ENCODE measurements around the gene PPP4R3B. TPM values are rescaled to one million over a fixed set of nuclear protein-coding genes. Genes with fewer than 3 reads are reported as not detected.
"Not testable (repeated sequence)": the region's sequence is repeated elsewhere in the genome, so short reads cannot be mapped to it uniquely, and the experiment has no call there.

The PPP4R3B gene
- total and polyA plus RNA-seq, 2 of the 13 experiments (the other 11 are each of a cell fraction or from before 2014, with no cell fraction given) = 24.2 to 53.0 TPM

- POLR2A ChIA-PET; H3K9me3 ChIP-seq (ENCODE audit: low read length); H3K79me2 ChIP-seq (ENCODE audit: insufficient read depth, low read length); DNase-seq (ENCODE audit: low spot score); CTCF ChIA-PET (ENCODE audit: low intra/inter-chr PET ratio, low total read pairs); intact Hi-C loops (cut with micrococcal nuclease; ENCODE audit: unreplicated experiment); H3K4me1 ChIP-seq (ENCODE audit: insufficient read depth, low read length); H3K27ac ChIP-seq (ENCODE audit: extremely low read length, insufficient read depth, low read length); in situ Hi-C loops (cut with HindIII; ENCODE audit: extremely low pct_ligation_motif_present, low pct_unique_long_range_greater_than_20kb); H3K4me3 ChIP-seq (replicated peaks in 1 of 3; ENCODE audit: insufficient read depth in 1 of 3, low read depth in 2 of 3, low read length in 3 of 3); H4K20me1 ChIP-seq (ENCODE audit: insufficient read depth, low read length); ATAC-seq; BruUV-seq (replicated peaks); H3K4me2 ChIP-seq (ENCODE audit: low read depth, low read length); H3K9ac ChIP-seq (ENCODE audit: insufficient read depth, low read depth, low read length); FAIRE-seq; H3K27me3 ChIP-seq (ENCODE audit: control insufficient read depth in 1 of 2, insufficient read depth in 2 of 2, low read length in 2 of 2); H2AFZ ChIP-seq (ENCODE audit: low read length): not testable (repeated sequence)
- 97% methylated on average over 8 of the region's 8 CpGs for WGBS (ENCODE audit: low lambda C conversion rate)
- peak; percentile 6; the same call in 1 of the 2 replicates for TF ChIP-seq CEBPB (IDR thresholded peaks at IDR 0.05; ENCODE audit: borderline replicate concordance, low read depth, low read length)
- peaks cover 7 to 42% of the 10 kb centered on the region in 2 experiments; a peak in 4 of 5 replicates for H3K36me3 ChIP-seq (replicated peaks in 1 of 2; ENCODE audit: control insufficient read depth in 1 of 2, insufficient read depth in 2 of 2, low read length in 2 of 2)
These were observed 69.7 kb downstream of the PPP4R3B start for GRCh38 chr2:55547679-55548078.

- Histone ChIP-seq H3K27me3 (ENCODE audit: control insufficient read depth in 1 of 2, insufficient read depth in 2 of 2, low read length in 2 of 2) (no peaks in the 10 kb centered on the region), H4K20me1 (ENCODE audit: insufficient read depth, low read length) (no peaks in the 10 kb centered on the region), H3K36me3 (replicated peaks in 1 of 2; ENCODE audit: control insufficient read depth in 1 of 2, insufficient read depth in 2 of 2, low read length in 2 of 2) (peaks cover 7 to 38% of the 10 kb centered on the region in 2 experiments; a peak in 4 of 5 replicates), H3K79me2 (ENCODE audit: insufficient read depth, low read length) (no peaks in the 10 kb centered on the region), H3K4me2 (ENCODE audit: low read depth, low read length) (no peak overlapping the region), H3K27ac (ENCODE audit: extremely low read length, insufficient read depth, low read length) (no peak overlapping the region), H2AFZ (ENCODE audit: low read length) (no peak overlapping the region), H3K4me3 (replicated peaks in 1 of 3; ENCODE audit: insufficient read depth in 1 of 3, low read depth in 2 of 3, low read length in 3 of 3) (no peak overlapping the region), H3K9ac (ENCODE audit: insufficient read depth, low read depth, low read length) (no peak overlapping the region), H3K4me1 (ENCODE audit: insufficient read depth, low read length) (no peaks in the 10 kb centered on the region), H3K9me3 (ENCODE audit: low read length) (no peaks in the 10 kb centered on the region)
- ATAC-seq (no peak), FAIRE-seq (no peak), DNase-seq (ENCODE audit: low spot score) (no peak)
- intact Hi-C loops (cut with micrococcal nuclease; ENCODE audit: unreplicated experiment) (no loop called here), in situ Hi-C loops (cut with HindIII; ENCODE audit: extremely low pct_ligation_motif_present, low pct_unique_long_range_greater_than_20kb) (no loop called here)
- TF ChIP-seq REPIN1 (CRISPR knock-in tag; IDR thresholded peaks at IDR 0.05; ENCODE audit: borderline replicate concordance, low read depth) (no peak), HOXD1 (CRISPR knock-in tag; IDR thresholded peaks at IDR 0.05) (no peak), RFX3 (CRISPR knock-in tag; IDR thresholded peaks at IDR 0.05) (no peak), PPARG (CRISPR knock-in tag; conservative IDR thresholded peaks at IDR 0.05) (no peak), NRL (CRISPR knock-in tag; IDR thresholded peaks at IDR 0.05; ENCODE audit: borderline replicate concordance) (no peak), ZNF790 (CRISPR knock-in tag; IDR thresholded peaks at IDR 0.05; ENCODE audit: borderline replicate concordance) (no peak), MAFF (IDR thresholded peaks at IDR 0.05; ENCODE audit: low read depth, low read length) (no peak), GMEB1 (CRISPR knock-in tag; IDR thresholded peaks at IDR 0.05; ENCODE audit: borderline replicate concordance) (no peak), NCOA1 (CRISPR knock-in tag; IDR thresholded peaks at IDR 0.05) (no peak), ZNF354B (CRISPR knock-in tag; IDR thresholded peaks at IDR 0.05) (no peak), ZFP37 (CRISPR knock-in tag; IDR thresholded peaks at IDR 0.05; ENCODE audit: borderline replicate concordance) (no peak), FOXO4 (CRISPR knock-in tag; conservative IDR thresholded peaks at IDR 0.05) (no peak), ZNF20 (CRISPR knock-in tag; IDR thresholded peaks at IDR 0.05) (no peak), HNRNPUL1 (IDR thresholded peaks at IDR 0.05; ENCODE audit: low read depth, low read length) (no peak)
- 97% methylated on average over 1 of the region's 1 CpG for WGBS (ENCODE audit: low lambda C conversion rate)
- BruUV-seq (replicated peaks) = no TSS peak
- ChIA-PET POLR2A (no interaction called here), CTCF (ENCODE audit: low intra/inter-chr PET ratio, low total read pairs) (no interaction called here)
These were observed 70.4 kb downstream of the PPP4R3B start for GRCh38 chr2:55547001-55547400.
